ENCODE results near the gene CRABP1. TPM values are rescaled to one million over a fixed set of nuclear protein-coding genes. Genes with fewer than 3 reads are reported as not detected.

The CRABP1 gene
- total RNA-seq, result not detected

- TF ChIP-seq CTCF (IDR thresholded peaks at IDR 0.05; ENCODE audit: low read depth), result no peak
These were observed at the start of gene CRABP1 for GRCh38 chr15:78340231-78341056. CRABP1 (plus strand) TSS chr15:78340353; CDS start chr15:78340429, 76 bp downstream.

GRCh38 chr15:78291052-78291451 is 49.1 kb upstream of the CRABP1 start:
- no peak for TF ChIP-seq CTCF (IDR thresholded peaks at IDR 0.05; ENCODE audit: low read depth)

- no peak for TF ChIP-seq CTCF (IDR thresholded peaks at IDR 0.05; ENCODE audit: low read depth)
These were observed 48.5 kb upstream of the CRABP1 start for GRCh38 chr15:78291698-78292097.

- TF ChIP-seq CTCF (IDR thresholded peaks at IDR 0.05; ENCODE audit: low read depth), result no peak
These were observed 47.9 kb upstream of the CRABP1 start for GRCh38 chr15:78292219-78292618.

- no peak for TF ChIP-seq CTCF (IDR thresholded peaks at IDR 0.05; ENCODE audit: low read depth)
These were observed 40.8 kb upstream of the CRABP1 start, which contains the start of gene SKIC8 for GRCh38 chr15:78299101-78299930. SKIC8 (minus strand) TSS chr15:78299609; CDS start chr15:78295686, 3,923 bp downstream.

- TF ChIP-seq CTCF (IDR thresholded peaks at IDR 0.05; ENCODE audit: low read depth), result no peak
These were observed 38.8 kb upstream of the CRABP1 start for GRCh38 chr15:78301326-78301725.

- TF ChIP-seq CTCF (IDR thresholded peaks at IDR 0.05; ENCODE audit: low read depth), result no peak
These were observed 38.3 kb upstream of the CRABP1 start for GRCh38 chr15:78301828-78302227.

All from subcutaneous adipose tissue (tissue), 4 donors.